K562 (cell line): ENCODE results near the gene IGF1R. TPM values are rescaled to one million over a fixed set of nuclear protein-coding genes. Genes with fewer than 3 reads are reported as not detected.

Source experiments
- ATAC-seq: fragments of 200-7000 bp; cut with Tn5 transposase; 3 replicates; pipeline ENCODE4 v1.9.1; 2020; ENCODE audit warnings: moderate library complexity
- BruUV-seq: library from RNA; stranded (reverse); fragments of 400-500 nt; replicated peaks from 2 replicates; lab custom pipeline; 2021; lab: Mats Ljungman, UMichigan
- CTCF ChIA-PET: fragments of 300-600 bp; formaldehyde crosslinking; extraction: SDS; loops from one replicate; lab custom pipeline; 2021; ENCODE audit warnings: low intra/inter-chr PET ratio; lab: Yijun Ruan, JAX
- POLR2A ChIA-PET: fragments of 300-600, 350-650 bp; sonication (Branson Sonifier 250); formaldehyde crosslinking; extraction: SDS; loops from one replicate; lab custom pipeline; 2021; ENCODE audit warnings: antibody characterized with exemption, inconsistent platforms; lab: Yijun Ruan, JAX
- DNase-seq, 4 experiments: peaks; one replicate each; pipeline versions ENCODE4 v3.0.0 to v3.0.0-alpha.2; 2011 to 2018; ENCODE audit warnings: low spot score in 3 of 4, mixed read lengths in 3 of 4; ENCODE audit errors: extremely low read depth in 1 of 4
- FAIRE-seq: peaks from 2 replicates; lab custom pipeline; 2011; peaks lifted over from hg19 to GRCh38; lab: Jason Lieb, UNC
- H2AFZ ChIP-seq: 2 replicates; pipeline ENCODE4 v1.6.0; 2011; ENCODE audit warnings: low read depth, low read length, control low read depth, inconsistent platforms
- H3K27ac ChIP-seq: fragments of 200-600 bp; 3 replicates; pipeline ENCODE4 v1.8.0; 2011; ENCODE audit warnings: low read depth, mild to moderate bottlenecking, control low read depth, inconsistent platforms, low read length, moderate library complexity, mixed read lengths; ENCODE audit errors: extremely low read depth
- H3K27me3 ChIP-seq, 2 experiments: fragments of 300-600 bp in 1 of 2; 2 replicates in 1 of 2; 3 replicates in 1 of 2; pipeline versions ENCODE4 v1.6.0 to v1.8.0; 2011; ENCODE audit warnings: inconsistent platforms in 2 of 2, low read length in 2 of 2, mild to moderate bottlenecking in 1 of 2, mixed read lengths in 1 of 2, moderate library complexity in 1 of 2; ENCODE audit not compliant: control insufficient read depth in 2 of 2, insufficient read depth in 2 of 2
- H3K36me3 ChIP-seq: fragments of 300-600 bp; 3 replicates; pipeline ENCODE4 v1.8.0; 2011; ENCODE audit warnings: mild to moderate bottlenecking, low read length, inconsistent platforms; ENCODE audit not compliant: control insufficient read depth, insufficient read depth
- H3K4me1 ChIP-seq, 2 experiments: fragments of 200-600 bp in 1 of 2; replicated peaks in 1 of 2; 2 replicates in 1 of 2; 3 replicates in 1 of 2; pipeline versions ENCODE4 v1.5.1 to v1.8.0; 2011; ENCODE audit warnings: inconsistent platforms in 2 of 2, low read length in 2 of 2, mild to moderate bottlenecking in 1 of 2, mixed read lengths in 1 of 2, moderate library complexity in 1 of 2; ENCODE audit not compliant: control insufficient read depth in 2 of 2, insufficient read depth in 2 of 2
- H3K4me2 ChIP-seq: 2 replicates; pipeline ENCODE4 v1.6.1; 2011; ENCODE audit warnings: low read length, control low read depth, inconsistent platforms, mixed read lengths; ENCODE audit not compliant: insufficient read depth
- H3K4me3 ChIP-seq: fragments of 200-600 bp; sonication (generic), shearing (Covaris generic); 2 replicates; pipeline ENCODE4 v1.5.1; 2016; ENCODE audit warnings: control low read depth, inconsistent platforms
- H3K79me2 ChIP-seq: fragments of 200-600 bp; 3 replicates; pipeline ENCODE4 v1.8.0; 2011; ENCODE audit warnings: low read length, inconsistent platforms; ENCODE audit not compliant: control insufficient read depth, insufficient read depth
- H3K9ac ChIP-seq, 2 experiments: 2 replicates each; pipeline versions ENCODE4 v1.6.0 to v1.6.1; 2011; ENCODE audit warnings: low read depth in 2 of 2, low read length in 2 of 2, control low read depth in 1 of 2, inconsistent platforms in 1 of 2, mild to moderate bottlenecking in 1 of 2, mixed read lengths in 1 of 2; ENCODE audit not compliant: insufficient read depth in 1 of 2
- H3K9me1 ChIP-seq: one replicate; pipeline ENCODE4 v1.6.0; 2011; ENCODE audit warnings: inconsistent platforms, mild to moderate bottlenecking, low read length, moderate library complexity; ENCODE audit not compliant: control insufficient read depth, insufficient read depth
- H3K9me3 ChIP-seq: replicated peaks from 2 replicates; pipeline ENCODE4 v1.5.1; 2011; ENCODE audit warnings: low read depth, low read length, inconsistent platforms; ENCODE audit not compliant: control insufficient read depth, insufficient read depth
- H4K20me1 ChIP-seq: replicated peaks from 2 replicates; pipeline ENCODE4 v1.6.1; 2011; ENCODE audit warnings: low read length, inconsistent platforms, mixed read lengths; ENCODE audit not compliant: control insufficient read depth, insufficient read depth
- DEAF1 ChIP-seq: fragments of 450-650 bp; formaldehyde crosslinking; IDR thresholded peaks from 2 replicates; pipeline ENCODE4 v1.4.0; 2020; ENCODE audit warnings: mild to moderate bottlenecking, moderate library complexity
- EP400 ChIP-seq: fragments of 450-650 bp; IDR thresholded peaks from 2 replicates; pipeline ENCODE4 v1.6.1; 2017; ENCODE audit warnings: antibody characterized with exemption, mild to moderate bottlenecking, moderate library complexity
- HNRNPL ChIP-seq: fragments of 200-400 bp; formaldehyde crosslinking; IDR thresholded peaks from 2 replicates; pipeline ENCODE4 v1.6.1; 2017; ENCODE audit warnings: low read depth, mild to moderate bottlenecking, low read length
- KHSRP ChIP-seq: fragments of 450-650 bp; IDR thresholded peaks from 2 replicates; pipeline ENCODE4 v1.6.1; 2017
- NBN ChIP-seq: fragments of 450-650 bp; IDR thresholded peaks from 2 replicates; pipeline ENCODE4 v1.6.1; 2016; ENCODE audit warnings: low read depth, mild to moderate bottlenecking
- POLR2H ChIP-seq: IDR thresholded peaks from 2 replicates; pipeline ENCODE4 v1.6.1; 2016; ENCODE audit warnings: missing genetic modification characterization, low read depth, mild to moderate bottlenecking, control low read depth, missing compliant biosample characterization, moderate library complexity
- PPARD ChIP-seq: fragments of 250-450 bp; sonication (Bioruptor Pico); IDR thresholded peaks from 2 replicates; pipeline ENCODE4 v1.8.0; 2022; ENCODE audit warnings: inconsistent platforms, mild to moderate bottlenecking, moderate library complexity
- PRPF4 ChIP-seq: fragments of 200-400 bp; formaldehyde crosslinking; IDR thresholded peaks from one replicate; pipeline ENCODE4 v1.6.1; 2017; ENCODE audit warnings: low read length, low read depth, mild to moderate bottlenecking; ENCODE audit not compliant: insufficient read depth, poor library complexity, severe bottlenecking
- RBM14 ChIP-seq: fragments of 200-400 bp; formaldehyde crosslinking; IDR thresholded peaks from 2 replicates; pipeline ENCODE4 v1.6.1; 2018; ENCODE audit warnings: low read depth, mild to moderate bottlenecking, low read length, moderate library complexity, borderline replicate concordance; ENCODE audit not compliant: insufficient read depth
- ZBTB9 ChIP-seq: fragments of 450-650 bp; formaldehyde crosslinking; IDR thresholded peaks from 2 replicates; pipeline ENCODE4 v1.4.0; 2020; ENCODE audit warnings: mild to moderate bottlenecking, moderate library complexity
- ZNF764 ChIP-seq: fragments of 250-450 bp; sonication (Bioruptor Pico); IDR thresholded peaks from 2 replicates; pipeline ENCODE4 v1.4.0; 2020; ENCODE audit warnings: low read depth, mild to moderate bottlenecking, moderate library complexity
- WGBS: fragments of 100-300 bp; shearing (Covaris generic); methylation state at CpG from one replicate; pipeline ENCODE4 v1.1.6; 2016; ENCODE audit warnings: low coverage, mixed read lengths; ENCODE audit not compliant: insufficient coverage; ENCODE audit errors: missing lambda C conversion rate; 5-methylcytosine and 5-hydroxymethylcytosine counted together
- in situ Hi-C: fragments of 300-500 bp; cut with MboI; formaldehyde crosslinking; loops from 4 replicates; pipeline ENCODE4 v1.15.0; 2018; ENCODE audit warnings: inconsistent platforms, mixed read lengths
- intact Hi-C: fragments of 100-400 bp; cut with micrococcal nuclease; formaldehyde crosslinking; loops from 2 replicates; pipeline ENCODE4 v1.14.2; 2022
- polyA plus RNA-seq, 8 experiments: library from polyadenylated mRNA; depleted of rRNA in 4 of 8; stranded (reverse) in 5 of 8; unstranded in 3 of 8; fragments of >200 nt; fragmentation: Nextera tagmentation in 2 of 8; fragmentation: Illumina TruSeq in 1 of 8; extraction: Ambion mirVana in 2 of 8; extraction: Trizol in 1 of 8; gene quantifications; 2 replicates each; pipeline versions ENCODE4 v1.2.1 to v1.2.3, GENCODE V29; 2011 to 2014; ENCODE audit warnings: inconsistent platforms in 1 of 8, missing spikeins in 1 of 8
- total RNA-seq, 7 experiments: library from RNA; depleted of rRNA in 6 of 7; stranded (reverse); fragments of >200 nt in 6 of 7; fragmentation: Illumina TruSeq in 2 of 7; extraction: Trizol in 2 of 7; gene quantifications; 2 replicates each; pipeline versions ENCODE4 v1.2.1 to v1.2.3, GENCODE V29; 2011 to 2021; ENCODE audit warnings: low replicate concordance in 1 of 7
- TF ChIP-seq, protein P1 (sequence below): sonication (generic); formaldehyde crosslinking; IDR thresholded peaks from 2 replicates; pipeline ENCODE4 v1.8.1; 2023; ENCODE audit warnings: mild to moderate bottlenecking, missing genetic modification reagents
- TF ChIP-seq, protein P2 (sequence below): fragments of 250-450 bp; sonication (Bioruptor Pico); IDR thresholded peaks from 2 replicates; pipeline ENCODE4 v1.4.0; 2020; ENCODE audit warnings: mild to moderate bottlenecking, moderate library complexity

The IGF1R gene
- total and polyA plus RNA-seq, 9 of the 15 experiments (the other 6 are each of a cell fraction or from before 2014, with no cell fraction given), result 0.35 to 8.0 (median 1.6) TPM

GRCh38 chr15:98896002-98896721 is 247.8 kb downstream of the IGF1R start:
- POLR2A ChIA-PET, result no interaction called here
- CTCF ChIA-PET, result no interaction called here
- TF ChIP-seq PPARD (CRISPR knock-in tag) (no peak), POLR2H (tag) (no peak), DEAF1 (no peak), PRPF4 (no peak), KHSRP (no peak), ZNF764 (no peak), RBM14 (no peak), HNRNPL (no peak), EP400 (no peak), ZBTB9 (CRISPR knock-in tag) (no peak), NBN (no peak)
- TF ChIP-seq, protein P1, sequence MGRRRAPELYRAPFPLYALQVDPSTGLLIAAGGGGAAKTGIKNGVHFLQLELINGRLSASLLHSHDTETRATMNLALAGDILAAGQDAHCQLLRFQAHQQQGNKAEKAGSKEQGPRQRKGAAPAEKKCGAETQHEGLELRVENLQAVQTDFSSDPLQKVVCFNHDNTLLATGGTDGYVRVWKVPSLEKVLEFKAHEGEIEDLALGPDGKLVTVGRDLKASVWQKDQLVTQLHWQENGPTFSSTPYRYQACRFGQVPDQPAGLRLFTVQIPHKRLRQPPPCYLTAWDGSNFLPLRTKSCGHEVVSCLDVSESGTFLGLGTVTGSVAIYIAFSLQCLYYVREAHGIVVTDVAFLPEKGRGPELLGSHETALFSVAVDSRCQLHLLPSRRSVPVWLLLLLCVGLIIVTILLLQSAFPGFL (CRISPR knock-in tag), result no peak
- TF ChIP-seq, protein P2, sequence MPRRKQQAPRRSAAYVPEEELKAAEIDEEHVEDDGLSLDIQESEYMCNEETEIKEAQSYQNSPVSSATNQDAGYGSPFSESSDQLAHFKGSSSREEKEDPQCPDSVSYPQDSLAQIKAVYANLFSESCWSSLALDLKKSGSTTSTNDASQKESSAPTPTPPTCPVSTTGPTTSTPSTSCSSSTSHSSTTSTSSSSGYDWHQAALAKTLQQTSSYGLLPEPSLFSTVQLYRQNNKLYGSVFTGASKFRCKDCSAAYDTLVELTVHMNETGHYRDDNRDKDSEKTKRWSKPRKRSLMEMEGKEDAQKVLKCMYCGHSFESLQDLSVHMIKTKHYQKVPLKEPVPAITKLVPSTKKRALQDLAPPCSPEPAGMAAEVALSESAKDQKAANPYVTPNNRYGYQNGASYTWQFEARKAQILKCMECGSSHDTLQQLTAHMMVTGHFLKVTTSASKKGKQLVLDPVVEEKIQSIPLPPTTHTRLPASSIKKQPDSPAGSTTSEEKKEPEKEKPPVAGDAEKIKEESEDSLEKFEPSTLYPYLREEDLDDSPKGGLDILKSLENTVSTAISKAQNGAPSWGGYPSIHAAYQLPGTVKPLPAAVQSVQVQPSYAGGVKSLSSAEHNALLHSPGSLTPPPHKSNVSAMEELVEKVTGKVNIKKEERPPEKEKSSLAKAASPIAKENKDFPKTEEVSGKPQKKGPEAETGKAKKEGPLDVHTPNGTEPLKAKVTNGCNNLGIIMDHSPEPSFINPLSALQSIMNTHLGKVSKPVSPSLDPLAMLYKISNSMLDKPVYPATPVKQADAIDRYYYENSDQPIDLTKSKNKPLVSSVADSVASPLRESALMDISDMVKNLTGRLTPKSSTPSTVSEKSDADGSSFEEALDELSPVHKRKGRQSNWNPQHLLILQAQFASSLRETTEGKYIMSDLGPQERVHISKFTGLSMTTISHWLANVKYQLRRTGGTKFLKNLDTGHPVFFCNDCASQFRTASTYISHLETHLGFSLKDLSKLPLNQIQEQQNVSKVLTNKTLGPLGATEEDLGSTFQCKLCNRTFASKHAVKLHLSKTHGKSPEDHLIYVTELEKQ, result no peak
- TF ChIP-seq, all 486 proteins: peak for 0
- Histone ChIP-seq H3K79me2 (no peaks in the 10 kb centered on the region), H3K4me2 (no peak overlapping the region), H3K4me1 (peaks cover 0 to 4% of the 10 kb centered on the region in 2 experiments; a peak in 2 of 5 replicates), H3K27me3 (peaks cover 5 to 22% of the 10 kb centered on the region in 2 experiments; a peak in 4 of 5 replicates), H3K27ac (no peak overlapping the region), H2AFZ (no peak overlapping the region), H3K9me3 (no peaks in the 10 kb centered on the region), H3K9me1 (no peaks in the 10 kb centered on the region), H3K36me3 (no peaks in the 10 kb centered on the region), H3K4me3 (no peak overlapping the region), H3K9ac (no peak overlapping the region), H4K20me1 (no peaks in the 10 kb centered on the region)
- in situ Hi-C loops, result no loop called here
- no TSS peak for BruUV-seq
- no peak for DNase-seq
- ATAC-seq, result no peak
- intact Hi-C loops, result loop anchor here (10.0 kb wide), 1 partner anchor 159 kb away; no protein-coding TSS in a partner anchor
- FAIRE-seq, result no peak
- 0% methylated on average over 5 of the region's 5 CpGs for WGBS
